ENCODE data around the gene ALK. TPM values are rescaled to one million over a fixed set of nuclear protein-coding genes. Genes with fewer than 3 reads are reported as not detected.

ALK gene
- total RNA-seq, 1 donor from 2014 or later = 9.6 TPM

DNA sequence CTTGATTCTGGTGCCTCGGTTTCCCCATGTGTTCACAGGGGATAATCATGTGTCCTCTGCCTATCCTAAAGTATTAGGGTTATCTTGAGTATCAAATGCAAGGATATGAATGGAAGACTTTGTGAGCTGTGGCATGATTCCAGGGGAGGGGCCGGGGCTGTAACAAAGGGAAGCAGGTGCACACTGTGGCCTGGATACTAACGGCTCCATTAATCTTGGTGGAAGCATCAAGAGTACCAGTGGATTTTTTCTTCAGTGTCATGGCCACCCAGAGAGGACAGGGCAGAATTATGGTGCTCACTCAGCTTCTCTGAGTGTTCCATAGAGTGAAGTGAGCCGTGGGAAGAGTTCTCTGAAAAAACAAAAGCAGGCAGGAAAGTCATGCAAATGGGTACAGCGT, 320.1 kb downstream of the ALK start:
- H3K27ac Mint-ChIP-seq (ENCODE audit: unreplicated experiment) = no peak overlapping the region
- peaks cover 3% of the 10 kb centered on the region for H3K9me3 Mint-ChIP-seq (ENCODE audit: unreplicated experiment)
- H3K4me3 Mint-ChIP-seq (ENCODE audit: unreplicated experiment) = no peak overlapping the region
- TF ChIP-seq, protein P1, sequence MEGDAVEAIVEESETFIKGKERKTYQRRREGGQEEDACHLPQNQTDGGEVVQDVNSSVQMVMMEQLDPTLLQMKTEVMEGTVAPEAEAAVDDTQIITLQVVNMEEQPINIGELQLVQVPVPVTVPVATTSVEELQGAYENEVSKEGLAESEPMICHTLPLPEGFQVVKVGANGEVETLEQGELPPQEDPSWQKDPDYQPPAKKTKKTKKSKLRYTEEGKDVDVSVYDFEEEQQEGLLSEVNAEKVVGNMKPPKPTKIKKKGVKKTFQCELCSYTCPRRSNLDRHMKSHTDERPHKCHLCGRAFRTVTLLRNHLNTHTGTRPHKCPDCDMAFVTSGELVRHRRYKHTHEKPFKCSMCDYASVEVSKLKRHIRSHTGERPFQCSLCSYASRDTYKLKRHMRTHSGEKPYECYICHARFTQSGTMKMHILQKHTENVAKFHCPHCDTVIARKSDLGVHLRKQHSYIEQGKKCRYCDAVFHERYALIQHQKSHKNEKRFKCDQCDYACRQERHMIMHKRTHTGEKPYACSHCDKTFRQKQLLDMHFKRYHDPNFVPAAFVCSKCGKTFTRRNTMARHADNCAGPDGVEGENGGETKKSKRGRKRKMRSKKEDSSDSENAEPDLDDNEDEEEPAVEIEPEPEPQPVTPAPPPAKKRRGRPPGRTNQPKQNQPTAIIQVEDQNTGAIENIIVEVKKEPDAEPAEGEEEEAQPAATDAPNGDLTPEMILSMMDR (IDR thresholded peaks at IDR 0.05; ENCODE audit: partially characterized antibody, unreplicated experiment) = no peak
- peaks cover 7% of the 10 kb centered on the region for H3K36me3 Mint-ChIP-seq (ENCODE audit: unreplicated experiment)
- H3K27me3 Mint-ChIP-seq (ENCODE audit: unreplicated experiment) = no peaks in the 10 kb centered on the region
- DNase-seq = no peak
- H3K4me1 Mint-ChIP-seq (ENCODE audit: low read depth, unreplicated experiment) = no peaks in the 10 kb centered on the region

DNA sequence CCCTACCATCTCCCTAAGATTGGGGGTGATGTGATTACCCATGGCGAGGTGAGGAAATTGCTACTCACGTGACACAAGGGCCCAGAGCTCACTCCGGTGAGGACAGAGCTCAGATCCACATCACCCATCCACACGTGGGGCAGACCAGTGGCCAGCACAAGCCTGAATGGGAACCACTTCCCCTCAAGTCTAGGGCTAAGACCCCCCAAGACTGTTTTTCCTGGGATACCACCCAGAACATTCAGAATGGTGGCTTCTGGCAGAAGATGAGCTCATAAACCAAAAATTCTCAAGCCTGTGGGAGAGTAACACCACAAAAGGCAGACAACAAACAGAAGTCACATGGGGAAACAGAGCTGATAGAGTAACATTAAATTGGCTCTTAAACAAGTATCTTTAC, 321.4 kb downstream of the ALK start:
- Mint-ChIP-seq H3K9me3 (ENCODE audit: unreplicated experiment) (peaks cover 3% of the 10 kb centered on the region), H3K27ac (ENCODE audit: unreplicated experiment) (no peak overlapping the region), H3K27me3 (ENCODE audit: unreplicated experiment) (no peaks in the 10 kb centered on the region), H3K4me3 (ENCODE audit: unreplicated experiment) (no peak overlapping the region), H3K4me1 (ENCODE audit: low read depth, unreplicated experiment) (no peaks in the 10 kb centered on the region), H3K36me3 (ENCODE audit: unreplicated experiment) (peaks cover 7% of the 10 kb centered on the region)
- TF ChIP-seq, protein P1 (IDR thresholded peaks at IDR 0.05; ENCODE audit: partially characterized antibody, unreplicated experiment) = no peak
- no peak for DNase-seq

DNA sequence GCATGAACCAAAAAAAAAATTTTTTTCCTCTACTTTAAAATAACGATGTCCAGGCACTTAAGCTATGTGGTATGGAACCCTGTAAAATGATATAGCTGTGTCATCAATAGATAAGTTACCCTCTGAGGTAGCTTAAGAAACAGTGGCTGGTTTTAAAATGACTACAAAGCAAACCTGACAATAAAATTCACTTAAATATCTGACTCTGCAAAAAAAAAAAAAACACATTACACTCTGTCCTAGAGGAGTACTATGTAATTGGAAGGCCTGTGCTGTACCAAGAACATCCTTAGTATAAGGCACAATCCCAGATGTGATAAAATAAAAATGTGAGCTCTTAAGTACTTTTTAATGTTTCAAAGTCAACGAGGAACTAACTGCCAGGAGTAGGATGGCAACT, 322.4 kb downstream of the ALK start:
- no peaks in the 10 kb centered on the region for H3K4me1 Mint-ChIP-seq (ENCODE audit: low read depth, unreplicated experiment)
- no peak overlapping the region for H3K4me3 Mint-ChIP-seq (ENCODE audit: unreplicated experiment)
- H3K9me3 Mint-ChIP-seq (ENCODE audit: unreplicated experiment) = peaks cover 3% of the 10 kb centered on the region
- no peaks in the 10 kb centered on the region for H3K27me3 Mint-ChIP-seq (ENCODE audit: unreplicated experiment)
- peaks cover 7% of the 10 kb centered on the region for H3K36me3 Mint-ChIP-seq (ENCODE audit: unreplicated experiment)
- TF ChIP-seq, protein P1 (IDR thresholded peaks at IDR 0.05; ENCODE audit: partially characterized antibody, unreplicated experiment) = no peak
- DNase-seq = no peak
- H3K27ac Mint-ChIP-seq (ENCODE audit: unreplicated experiment) = no peak overlapping the region

DNA sequence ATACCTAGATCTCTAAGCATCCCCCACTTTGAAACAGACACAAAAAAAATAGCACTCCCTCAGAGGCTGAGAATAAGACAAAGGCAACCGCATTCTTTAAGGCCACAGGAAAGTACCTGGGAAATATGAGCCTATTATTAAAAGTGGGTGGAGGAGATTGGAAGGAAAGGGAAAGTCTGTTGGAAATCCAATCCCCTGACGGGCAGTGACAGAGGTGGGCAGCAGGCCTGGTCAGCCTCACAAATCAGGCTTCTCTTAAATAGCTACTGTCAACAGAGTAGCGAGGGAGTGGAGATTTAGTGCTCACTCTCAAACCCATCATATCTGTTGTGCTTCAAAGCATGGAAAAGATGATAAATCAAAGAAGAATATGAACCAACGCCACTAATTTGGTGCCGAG, 324.4 kb downstream of the ALK start:
- H3K27ac Mint-ChIP-seq (ENCODE audit: unreplicated experiment) = no peak overlapping the region
- H3K36me3 Mint-ChIP-seq (ENCODE audit: unreplicated experiment) = peaks cover 11% of the 10 kb centered on the region
- DNase-seq = no peak
- no peak overlapping the region for H3K4me3 Mint-ChIP-seq (ENCODE audit: unreplicated experiment)
- H3K4me1 Mint-ChIP-seq (ENCODE audit: low read depth, unreplicated experiment) = no peaks in the 10 kb centered on the region
- no peaks in the 10 kb centered on the region for H3K27me3 Mint-ChIP-seq (ENCODE audit: unreplicated experiment)
- H3K9me3 Mint-ChIP-seq (ENCODE audit: unreplicated experiment) = peaks cover 3% of the 10 kb centered on the region
- TF ChIP-seq, protein P1 (IDR thresholded peaks at IDR 0.05; ENCODE audit: partially characterized antibody, unreplicated experiment) = no peak

DNA sequence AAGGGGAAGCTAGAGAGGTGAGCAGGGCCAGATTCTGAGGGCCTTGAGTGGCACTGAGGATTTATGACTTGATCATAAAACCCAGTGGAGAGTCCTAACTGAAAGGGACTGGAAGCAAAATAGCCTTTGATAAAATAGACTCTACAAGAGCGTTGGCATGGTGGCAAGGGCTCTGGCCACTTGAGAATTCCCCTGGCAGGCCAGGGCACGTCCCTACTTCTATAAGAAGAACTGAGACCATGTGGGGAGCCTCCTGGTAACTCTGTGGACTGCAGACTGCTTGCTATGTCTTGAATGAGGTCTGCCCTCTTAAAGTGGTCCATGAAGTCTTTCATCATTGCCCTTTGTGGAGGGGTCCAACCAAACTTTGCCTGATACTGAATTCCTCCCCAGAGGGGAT, 324.8 kb downstream of the ALK start:
- peaks cover 3% of the 10 kb centered on the region for H3K9me3 Mint-ChIP-seq (ENCODE audit: unreplicated experiment)
- no peak for DNase-seq
- TF ChIP-seq, protein P1 (IDR thresholded peaks at IDR 0.05; ENCODE audit: partially characterized antibody, unreplicated experiment) = no peak
- H3K4me3 Mint-ChIP-seq (ENCODE audit: unreplicated experiment) = no peak overlapping the region
- H3K27me3 Mint-ChIP-seq (ENCODE audit: unreplicated experiment) = peaks cover 2% of the 10 kb centered on the region
- no peak overlapping the region for H3K27ac Mint-ChIP-seq (ENCODE audit: unreplicated experiment)
- peaks cover 11% of the 10 kb centered on the region for H3K36me3 Mint-ChIP-seq (ENCODE audit: unreplicated experiment)
- H3K4me1 Mint-ChIP-seq (ENCODE audit: low read depth, unreplicated experiment) = no peaks in the 10 kb centered on the region

All from glutamatergic neuron (in vitro differentiated cells).